ENCODE data around the gene CNTROB. TPM values are rescaled to one million over a fixed set of nuclear protein-coding genes. Genes with fewer than 3 reads are reported as not detected.
A peak's percentile ranks its signal among the peaks of the same experiment; 100 is the strongest.

The CNTROB gene
- total and polyA plus RNA-seq, 10 of the 15 experiments (the other 5 are each of a cell fraction or from before 2014, with no cell fraction given), result 2.0 to 36.2 (median 28.2) TPM

DNA sequence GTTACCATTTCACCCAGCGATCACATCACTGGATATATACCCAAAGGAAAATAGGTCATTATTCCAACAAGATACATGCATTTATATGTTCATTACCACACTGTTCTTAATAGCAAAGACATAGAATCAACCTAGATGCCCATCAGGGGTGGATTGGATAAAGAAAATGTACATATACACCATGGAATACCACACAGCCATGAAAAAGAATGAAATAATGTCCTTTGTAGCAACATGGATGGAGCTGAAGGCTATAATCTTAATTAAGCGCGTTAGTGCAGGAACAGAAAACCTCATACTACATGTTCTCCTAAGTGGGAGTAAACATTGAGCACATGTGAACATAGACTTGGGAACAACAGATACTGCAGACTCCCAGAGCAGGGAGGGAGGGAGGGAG is 18.6 kb downstream of the CNTROB start:
- no peak for FAIRE-seq

DNA sequence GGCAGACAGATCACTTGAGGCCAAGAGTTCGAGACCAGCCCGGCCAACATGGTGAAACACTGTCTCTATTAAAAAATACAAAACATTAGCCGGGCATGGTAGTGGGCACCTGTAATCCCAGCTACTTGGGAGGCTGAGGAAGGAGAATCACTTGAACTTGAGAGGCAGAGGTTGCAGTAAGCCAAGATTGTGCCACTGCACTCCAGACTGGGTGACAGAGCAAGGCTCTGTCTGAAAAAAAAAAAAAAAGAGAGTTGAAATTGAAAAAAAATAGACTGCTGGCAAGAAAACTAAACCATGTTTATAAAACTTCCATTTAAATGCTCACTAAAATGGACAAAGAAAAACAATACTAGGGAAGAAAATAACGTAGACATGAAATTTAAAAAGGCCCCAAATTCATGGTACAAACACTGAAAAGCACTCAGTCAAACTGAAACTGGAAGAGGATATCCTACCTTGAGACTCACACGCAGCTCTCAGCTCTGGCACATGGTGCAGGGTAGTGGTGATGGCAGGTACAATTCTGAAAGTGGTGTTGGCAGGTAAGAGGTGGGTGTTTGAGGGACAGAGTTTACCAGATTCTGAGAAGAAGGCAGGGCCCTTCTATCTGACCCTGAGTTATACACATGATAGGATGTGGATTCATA is 19.3 kb downstream of the CNTROB start:
- Histone ChIP-seq H3K4me3 (no peak overlapping the region), H4K20me1 (ENCODE audit: control insufficient read depth, insufficient read depth) (no peaks in the 10 kb centered on the region), H2AFZ (ENCODE audit: control insufficient read depth, low read depth, low read length) (peak overlapping the region; percentile 60), H3K9me3 (replicated peaks; ENCODE audit: control insufficient read depth, insufficient read depth, low read length) (no peaks in the 10 kb centered on the region), H3K4me1 (ENCODE audit: control insufficient read depth, insufficient read depth, low read length) (peaks cover 12% of the 10 kb centered on the region), H3K36me3 (ENCODE audit: control insufficient read depth in 2 of 2, insufficient read depth in 2 of 2, low read length in 1 of 2) (peaks cover 1 to 12% of the 10 kb centered on the region in 2 experiments), H3K79me2 (ENCODE audit: control insufficient read depth, insufficient read depth, low read length) (no peaks in the 10 kb centered on the region), H3K9ac (ENCODE audit: control insufficient read depth, insufficient read depth, low read length) (no peak overlapping the region; the same call in 1 of the 2 replicates), H3K27me3 (replicated peaks in 1 of 2; ENCODE audit: control insufficient read depth in 2 of 2, insufficient read depth in 2 of 2, low read length in 1 of 2) (no peaks in the 10 kb centered on the region), H3K27ac (ENCODE audit: control insufficient read depth, insufficient read depth) (peak overlapping the region; percentile 41), H3K4me2 (ENCODE audit: control insufficient read depth, insufficient read depth) (peak overlapping the region; percentile 50)
- ATAC-seq, result peak; percentile 99
- SMC1A ChIA-PET (ENCODE audit: uncharacterized antibody, unreplicated experiment), result interaction anchor here (1.3 to 2.4 kb wide), 3 partner anchors 12 to 19 kb away, joined by 3 to 11 read pairs (median 5); partner anchors contain the start of genes CNTROB and TRAPPC1
- DNase-seq (ENCODE audit: low read depth, low spot score), result peak; percentile 45
- intact Hi-C loops (cut with micrococcal nuclease; ENCODE audit: unreplicated experiment) (no loop called here), in situ Hi-C loops (cut with MboI) (no loop called here)
- BruUV-seq (replicated peaks), result no TSS peak
- POLR2A ChIA-PET, result interaction anchor here (0.7 to 2.4 kb wide), 4 partner anchors 9 to 18 kb away, joined by 3 to 12 read pairs (median 5); partner anchors contain the start of genes CNTROB and TRAPPC1
- CTCF ChIA-PET, result interaction anchor here (0.8 to 1.6 kb wide), 3 partner anchors 22 to 88 kb away, joined by 3 to 4 read pairs (median 4); no protein-coding TSS in a partner anchor
- FAIRE-seq, result peak; percentile 95
- RAD21 ChIA-PET (ENCODE audit: unreplicated experiment), result interaction anchor here (1.0 to 1.5 kb wide), 3 partner anchors 18 to 37 kb away, joined by 3 to 6 read pairs (median 4); partner anchors contain the start of gene RNF227
- 61% methylated on average over 5 of the region's 5 CpGs for WGBS (ENCODE audit: insufficient coverage, insufficient replicate concordance, low lambda C conversion rate, missing lambda C conversion rate)
- TF ChIP-seq, protein P1, sequence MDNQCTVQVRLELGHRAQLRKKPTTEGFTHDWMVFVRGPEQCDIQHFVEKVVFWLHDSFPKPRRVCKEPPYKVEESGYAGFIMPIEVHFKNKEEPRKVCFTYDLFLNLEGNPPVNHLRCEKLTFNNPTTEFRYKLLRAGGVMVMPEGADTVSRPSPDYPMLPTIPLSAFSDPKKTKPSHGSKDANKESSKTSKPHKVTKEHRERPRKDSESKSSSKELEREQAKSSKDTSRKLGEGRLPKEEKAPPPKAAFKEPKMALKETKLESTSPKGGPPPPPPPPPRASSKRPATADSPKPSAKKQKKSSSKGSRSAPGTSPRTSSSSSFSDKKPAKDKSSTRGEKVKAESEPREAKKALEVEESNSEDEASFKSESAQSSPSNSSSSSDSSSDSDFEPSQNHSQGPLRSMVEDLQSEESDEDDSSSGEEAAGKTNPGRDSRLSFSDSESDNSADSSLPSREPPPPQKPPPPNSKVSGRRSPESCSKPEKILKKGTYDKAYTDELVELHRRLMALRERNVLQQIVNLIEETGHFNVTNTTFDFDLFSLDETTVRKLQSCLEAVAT (IDR thresholded peaks at IDR 0.05), result 0 out of 2 replicates have a peak, but pooled peaks have one; percentile 19
- TF ChIP-seq ASH2L (IDR thresholded peaks at IDR 0.05; ENCODE audit: borderline replicate concordance, low read depth) (no peak), POLR2A (IDR thresholded peaks at IDR 0.05; ENCODE audit: low read depth, low read length) (peak; percentile 49), SMAD1 (IDR thresholded peaks at IDR 0.05; ENCODE audit: low read depth, partially characterized antibody) (no peak), RAD51 (IDR thresholded peaks at IDR 0.05) (peak; percentile 66; the same call in 1 of the 2 replicates), IKZF2 (IDR thresholded peaks at IDR 0.05) (peak in 1 of 2 experiments; percentile 69; a peak in 2 of 4 replicates), CREM (IDR thresholded peaks at IDR 0.05; ENCODE audit: low read depth) (peak; percentile 52; the same call in 1 of the 2 replicates)
- TF ChIP-seq, protein P2, sequence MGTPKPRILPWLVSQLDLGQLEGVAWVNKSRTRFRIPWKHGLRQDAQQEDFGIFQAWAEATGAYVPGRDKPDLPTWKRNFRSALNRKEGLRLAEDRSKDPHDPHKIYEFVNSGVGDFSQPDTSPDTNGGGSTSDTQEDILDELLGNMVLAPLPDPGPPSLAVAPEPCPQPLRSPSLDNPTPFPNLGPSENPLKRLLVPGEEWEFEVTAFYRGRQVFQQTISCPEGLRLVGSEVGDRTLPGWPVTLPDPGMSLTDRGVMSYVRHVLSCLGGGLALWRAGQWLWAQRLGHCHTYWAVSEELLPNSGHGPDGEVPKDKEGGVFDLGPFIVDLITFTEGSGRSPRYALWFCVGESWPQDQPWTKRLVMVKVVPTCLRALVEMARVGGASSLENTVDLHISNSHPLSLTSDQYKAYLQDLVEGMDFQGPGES (IDR thresholded peaks at IDR 0.05), result no peak

More for the DNA sequence above, 18.6 kb downstream of the CNTROB start:
- intact Hi-C loops (cut with micrococcal nuclease; ENCODE audit: unreplicated experiment) (no loop called here), in situ Hi-C loops (cut with MboI) (no loop called here)
- Histone ChIP-seq H4K20me1 (ENCODE audit: control insufficient read depth, insufficient read depth) (no peaks in the 10 kb centered on the region), H3K27me3 (replicated peaks in 1 of 2; ENCODE audit: control insufficient read depth in 2 of 2, insufficient read depth in 2 of 2, low read length in 1 of 2) (no peaks in the 10 kb centered on the region), H2AFZ (ENCODE audit: control insufficient read depth, low read depth, low read length) (no peak overlapping the region), H3K79me2 (ENCODE audit: control insufficient read depth, insufficient read depth, low read length) (no peaks in the 10 kb centered on the region), H3K4me3 (no peak overlapping the region), H3K9me3 (replicated peaks; ENCODE audit: control insufficient read depth, insufficient read depth, low read length) (no peaks in the 10 kb centered on the region), H3K4me2 (ENCODE audit: control insufficient read depth, insufficient read depth) (no peak overlapping the region), H3K4me1 (ENCODE audit: control insufficient read depth, insufficient read depth, low read length) (peaks cover 12% of the 10 kb centered on the region), H3K27ac (ENCODE audit: control insufficient read depth, insufficient read depth) (no peak overlapping the region; the same call in 1 of the 2 replicates), H3K9ac (ENCODE audit: control insufficient read depth, insufficient read depth, low read length) (no peak overlapping the region), H3K36me3 (ENCODE audit: control insufficient read depth in 2 of 2, insufficient read depth in 2 of 2, low read length in 1 of 2) (peaks cover 3 to 14% of the 10 kb centered on the region in 2 experiments)
- ChIA-PET RAD21 (ENCODE audit: unreplicated experiment) (no interaction called here), POLR2A (interaction anchor here (0.7 to 1.3 kb wide), 2 partner anchors 8 to 14 kb away, joined by 3 to 5 read pairs; no protein-coding TSS in a partner anchor), CTCF (interaction anchor here (1.6 kb wide), 1 partner anchor 38 kb away, joined by 4 read pairs; no protein-coding TSS in a partner anchor), SMC1A (ENCODE audit: uncharacterized antibody, unreplicated experiment) (interaction anchor here (2.4 kb wide), 1 partner anchor 18 kb away, joined by 11 read pairs; the partner anchor contains the start of genes CNTROB and TRAPPC1)
- 82% methylated on average over 3 of the region's 3 CpGs for WGBS (ENCODE audit: insufficient coverage, insufficient replicate concordance, low lambda C conversion rate, missing lambda C conversion rate)
- no TSS peak for BruUV-seq (replicated peaks)
- DNase-seq (ENCODE audit: low read depth, low spot score), result no peak
- TF ChIP-seq SPI1 (IDR thresholded peaks at IDR 0.05; ENCODE audit: borderline replicate concordance, insufficient read depth, low read depth, low read length), result no peak
- no peak for TF ChIP-seq SMARCA5 (IDR thresholded peaks at IDR 0.05)
- TF ChIP-seq RAD51 (IDR thresholded peaks at IDR 0.05), result no peak
- no peak for TF ChIP-seq YBX1 (IDR thresholded peaks at IDR 0.05)
- no peak for TF ChIP-seq EGR1 (IDR thresholded peaks at IDR 0.05; ENCODE audit: borderline replicate concordance in 1 of 2, low read depth in 2 of 2, low read length in 2 of 2)
- no peak for TF ChIP-seq SMAD1 (IDR thresholded peaks at IDR 0.05; ENCODE audit: low read depth, partially characterized antibody)
- no peak for TF ChIP-seq TCF3 (IDR thresholded peaks at IDR 0.05; ENCODE audit: borderline replicate concordance, insufficient read depth, low read depth, low read length)
- TF ChIP-seq HDGF (IDR thresholded peaks at IDR 0.05), result no peak
- TF ChIP-seq CHD2 (IDR thresholded peaks at IDR 0.05; ENCODE audit: borderline replicate concordance, low read depth, low read length), result no peak
- ATAC-seq, result no peak
